ENCODE results near the gene RBM33. TPM values are rescaled to one million over a fixed set of nuclear protein-coding genes. Genes with fewer than 3 reads are reported as not detected.

The RBM33 gene
- total and polyA plus RNA-seq, 2 of the 13 experiments (the other 11 are each of a cell fraction or from before 2014, with no cell fraction given) = 12.4 to 28.9 TPM

DNA sequence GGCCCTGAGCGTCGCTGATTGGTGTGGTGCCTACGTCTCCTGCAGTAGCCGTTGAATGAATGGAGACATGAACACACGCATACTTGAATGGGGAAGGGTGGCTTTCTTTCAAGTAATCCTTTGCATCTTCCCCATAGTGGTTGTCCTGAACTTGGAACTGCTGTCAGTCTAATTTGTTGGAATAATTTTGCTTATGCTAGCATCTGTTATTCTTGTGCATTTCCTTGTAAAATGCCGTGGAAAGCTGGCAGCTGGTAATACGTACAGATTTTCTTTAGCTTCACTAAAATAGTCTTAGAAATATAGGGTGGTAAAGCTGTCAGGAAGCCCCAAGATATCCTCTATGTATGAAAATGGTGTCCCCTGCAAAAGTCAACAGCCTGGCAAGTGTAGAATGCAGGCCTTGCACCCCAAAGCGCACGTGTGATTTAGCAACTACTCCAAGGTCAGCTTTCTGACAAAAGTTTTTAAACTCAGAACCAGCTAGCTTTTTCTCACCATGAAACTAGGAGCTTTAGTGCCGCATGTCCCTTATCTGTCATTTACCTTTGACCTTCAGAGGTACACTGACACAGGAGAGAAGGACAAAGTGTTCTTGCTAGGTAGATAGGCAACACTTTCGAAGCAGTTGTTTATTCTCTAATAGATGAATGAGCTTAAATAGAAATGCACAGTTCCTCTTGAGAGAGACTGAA lies 70.8 kb downstream of the RBM33 start (continued):
- TF ChIP-seq, protein P1, sequence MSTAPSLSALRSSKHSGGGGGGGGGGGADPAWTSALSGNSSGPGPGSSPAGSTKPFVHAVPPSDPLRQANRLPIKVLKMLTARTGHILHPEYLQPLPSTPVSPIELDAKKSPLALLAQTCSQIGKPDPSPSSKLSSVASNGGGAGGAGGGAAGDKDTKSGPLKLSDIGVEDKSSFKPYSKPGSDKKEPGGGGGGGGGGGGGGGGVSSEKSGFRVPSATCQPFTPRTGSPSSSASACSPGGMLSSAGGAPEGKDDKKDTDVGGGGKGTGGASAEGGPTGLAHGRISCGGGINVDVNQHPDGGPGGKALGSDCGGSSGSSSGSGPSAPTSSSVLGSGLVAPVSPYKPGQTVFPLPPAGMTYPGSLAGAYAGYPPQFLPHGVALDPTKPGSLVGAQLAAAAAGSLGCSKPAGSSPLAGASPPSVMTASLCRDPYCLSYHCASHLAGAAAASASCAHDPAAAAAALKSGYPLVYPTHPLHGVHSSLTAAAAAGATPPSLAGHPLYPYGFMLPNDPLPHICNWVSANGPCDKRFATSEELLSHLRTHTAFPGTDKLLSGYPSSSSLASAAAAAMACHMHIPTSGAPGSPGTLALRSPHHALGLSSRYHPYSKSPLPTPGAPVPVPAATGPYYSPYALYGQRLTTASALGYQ (CRISPR knock-in tag; IDR thresholded peaks at IDR 0.05) = no peak
- TF ChIP-seq ZNF746 (CRISPR knock-in tag; IDR thresholded peaks at IDR 0.05) (no peak), ZNF781 (CRISPR knock-in tag; IDR thresholded peaks at IDR 0.05; ENCODE audit: borderline replicate concordance, not compliant biosample characterization) (no peak), POLR2AphosphoS2 (IDR thresholded peaks at IDR 0.05; ENCODE audit: low read depth, low read length) (no peak), ZBTB7B (CRISPR knock-in tag; IDR thresholded peaks at IDR 0.05) (no peak), SNAPC2 (CRISPR knock-in tag; IDR thresholded peaks at IDR 0.05) (no peak), SKI (IDR thresholded peaks at IDR 0.05; ENCODE audit: partially characterized antibody) (no peak), BCL6 (CRISPR knock-in tag; IDR thresholded peaks at IDR 0.05) (peak; percentile 32; the same call in 1 of the 2 replicates), NR2C2 (CRISPR knock-in tag; IDR thresholded peaks at IDR 0.05; ENCODE audit: borderline replicate concordance) (peak; percentile 80), ZBTB3 (CRISPR knock-in tag; IDR thresholded peaks at IDR 0.05; ENCODE audit: borderline replicate concordance, low read depth) (no peak), CREB1 (IDR thresholded peaks at IDR 0.05) (no peak), CREB1 (CRISPR knock-in tag; IDR thresholded peaks at IDR 0.05) (0 out of 2 replicates have a peak, but pooled peaks have one; percentile 20), ZNF724P (CRISPR knock-in tag; IDR thresholded peaks at IDR 0.05; ENCODE audit: borderline replicate concordance) (no peak), KDM1A (CRISPR knock-in tag; IDR thresholded peaks at IDR 0.05) (no peak)
- TF ChIP-seq, protein P2, sequence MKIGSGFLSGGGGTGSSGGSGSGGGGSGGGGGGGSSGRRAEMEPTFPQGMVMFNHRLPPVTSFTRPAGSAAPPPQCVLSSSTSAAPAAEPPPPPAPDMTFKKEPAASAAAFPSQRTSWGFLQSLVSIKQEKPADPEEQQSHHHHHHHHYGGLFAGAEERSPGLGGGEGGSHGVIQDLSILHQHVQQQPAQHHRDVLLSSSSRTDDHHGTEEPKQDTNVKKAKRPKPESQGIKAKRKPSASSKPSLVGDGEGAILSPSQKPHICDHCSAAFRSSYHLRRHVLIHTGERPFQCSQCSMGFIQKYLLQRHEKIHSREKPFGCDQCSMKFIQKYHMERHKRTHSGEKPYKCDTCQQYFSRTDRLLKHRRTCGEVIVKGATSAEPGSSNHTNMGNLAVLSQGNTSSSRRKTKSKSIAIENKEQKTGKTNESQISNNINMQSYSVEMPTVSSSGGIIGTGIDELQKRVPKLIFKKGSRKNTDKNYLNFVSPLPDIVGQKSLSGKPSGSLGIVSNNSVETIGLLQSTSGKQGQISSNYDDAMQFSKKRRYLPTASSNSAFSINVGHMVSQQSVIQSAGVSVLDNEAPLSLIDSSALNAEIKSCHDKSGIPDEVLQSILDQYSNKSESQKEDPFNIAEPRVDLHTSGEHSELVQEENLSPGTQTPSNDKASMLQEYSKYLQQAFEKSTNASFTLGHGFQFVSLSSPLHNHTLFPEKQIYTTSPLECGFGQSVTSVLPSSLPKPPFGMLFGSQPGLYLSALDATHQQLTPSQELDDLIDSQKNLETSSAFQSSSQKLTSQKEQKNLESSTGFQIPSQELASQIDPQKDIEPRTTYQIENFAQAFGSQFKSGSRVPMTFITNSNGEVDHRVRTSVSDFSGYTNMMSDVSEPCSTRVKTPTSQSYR (CRISPR knock-in tag; IDR thresholded peaks at IDR 0.05; ENCODE audit: borderline replicate concordance) = no peak
- TF ChIP-seq, protein P3, sequence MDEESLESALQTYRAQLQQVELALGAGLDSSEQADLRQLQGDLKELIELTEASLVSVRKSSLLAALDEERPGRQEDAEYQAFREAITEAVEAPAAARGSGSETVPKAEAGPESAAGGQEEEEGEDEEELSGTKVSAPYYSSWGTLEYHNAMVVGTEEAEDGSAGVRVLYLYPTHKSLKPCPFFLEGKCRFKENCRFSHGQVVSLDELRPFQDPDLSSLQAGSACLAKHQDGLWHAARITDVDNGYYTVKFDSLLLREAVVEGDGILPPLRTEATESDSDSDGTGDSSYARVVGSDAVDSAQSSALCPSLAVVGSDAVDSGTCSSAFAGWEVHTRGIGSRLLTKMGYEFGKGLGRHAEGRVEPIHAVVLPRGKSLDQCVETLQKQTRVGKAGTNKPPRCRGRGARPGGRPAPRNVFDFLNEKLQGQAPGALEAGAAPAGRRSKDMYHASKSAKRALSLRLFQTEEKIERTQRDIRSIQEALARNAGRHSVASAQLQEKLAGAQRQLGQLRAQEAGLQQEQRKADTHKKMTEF (CRISPR knock-in tag; IDR thresholded peaks at IDR 0.05) = no peak
- TF ChIP-seq, protein P4, sequence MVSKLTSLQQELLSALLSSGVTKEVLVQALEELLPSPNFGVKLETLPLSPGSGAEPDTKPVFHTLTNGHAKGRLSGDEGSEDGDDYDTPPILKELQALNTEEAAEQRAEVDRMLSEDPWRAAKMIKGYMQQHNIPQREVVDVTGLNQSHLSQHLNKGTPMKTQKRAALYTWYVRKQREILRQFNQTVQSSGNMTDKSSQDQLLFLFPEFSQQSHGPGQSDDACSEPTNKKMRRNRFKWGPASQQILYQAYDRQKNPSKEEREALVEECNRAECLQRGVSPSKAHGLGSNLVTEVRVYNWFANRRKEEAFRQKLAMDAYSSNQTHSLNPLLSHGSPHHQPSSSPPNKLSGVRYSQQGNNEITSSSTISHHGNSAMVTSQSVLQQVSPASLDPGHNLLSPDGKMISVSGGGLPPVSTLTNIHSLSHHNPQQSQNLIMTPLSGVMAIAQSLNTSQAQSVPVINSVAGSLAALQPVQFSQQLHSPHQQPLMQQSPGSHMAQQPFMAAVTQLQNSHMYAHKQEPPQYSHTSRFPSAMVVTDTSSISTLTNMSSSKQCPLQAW (CRISPR knock-in tag; IDR thresholded peaks at IDR 0.05) = no peak
- TF ChIP-seq, protein P5, sequence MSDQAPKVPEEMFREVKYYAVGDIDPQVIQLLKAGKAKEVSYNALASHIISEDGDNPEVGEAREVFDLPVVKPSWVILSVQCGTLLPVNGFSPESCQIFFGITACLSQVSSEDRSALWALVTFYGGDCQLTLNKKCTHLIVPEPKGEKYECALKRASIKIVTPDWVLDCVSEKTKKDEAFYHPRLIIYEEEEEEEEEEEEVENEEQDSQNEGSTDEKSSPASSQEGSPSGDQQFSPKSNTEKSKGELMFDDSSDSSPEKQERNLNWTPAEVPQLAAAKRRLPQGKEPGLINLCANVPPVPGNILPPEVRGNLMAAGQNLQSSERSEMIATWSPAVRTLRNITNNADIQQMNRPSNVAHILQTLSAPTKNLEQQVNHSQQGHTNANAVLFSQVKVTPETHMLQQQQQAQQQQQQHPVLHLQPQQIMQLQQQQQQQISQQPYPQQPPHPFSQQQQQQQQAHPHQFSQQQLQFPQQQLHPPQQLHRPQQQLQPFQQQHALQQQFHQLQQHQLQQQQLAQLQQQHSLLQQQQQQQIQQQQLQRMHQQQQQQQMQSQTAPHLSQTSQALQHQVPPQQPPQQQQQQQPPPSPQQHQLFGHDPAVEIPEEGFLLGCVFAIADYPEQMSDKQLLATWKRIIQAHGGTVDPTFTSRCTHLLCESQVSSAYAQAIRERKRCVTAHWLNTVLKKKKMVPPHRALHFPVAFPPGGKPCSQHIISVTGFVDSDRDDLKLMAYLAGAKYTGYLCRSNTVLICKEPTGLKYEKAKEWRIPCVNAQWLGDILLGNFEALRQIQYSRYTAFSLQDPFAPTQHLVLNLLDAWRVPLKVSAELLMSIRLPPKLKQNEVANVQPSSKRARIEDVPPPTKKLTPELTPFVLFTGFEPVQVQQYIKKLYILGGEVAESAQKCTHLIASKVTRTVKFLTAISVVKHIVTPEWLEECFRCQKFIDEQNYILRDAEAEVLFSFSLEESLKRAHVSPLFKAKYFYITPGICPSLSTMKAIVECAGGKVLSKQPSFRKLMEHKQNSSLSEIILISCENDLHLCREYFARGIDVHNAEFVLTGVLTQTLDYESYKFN (CRISPR knock-in tag; conservative IDR thresholded peaks at IDR 0.05) = 0 out of 2 replicates have a peak, but pooled peaks have one; percentile 26
